ENCODE results near the gene ATR.

GRCh38 chr3:142459096-142459495, 119.4 kb downstream of the ATR start:
- TF ChIP-seq CTCF (conservative IDR thresholded peaks at IDR 0.05; ENCODE audit: low read depth, low read length) (no peak), POLR2A (IDR thresholded peaks at IDR 0.05; ENCODE audit: low read depth, low read length) (no peak), USF2 (IDR thresholded peaks at IDR 0.05; ENCODE audit: low read depth, low read length) (no peak), SMC3 (IDR thresholded peaks at IDR 0.05; ENCODE audit: low read depth, low read length) (no peak), RFX5 (IDR thresholded peaks at IDR 0.05; ENCODE audit: low read depth, low read length) (no peak), ELK1 (IDR thresholded peaks at IDR 0.05; ENCODE audit: borderline replicate concordance, low read depth, low read length) (no peak), CHD1 (IDR thresholded peaks at IDR 0.05; ENCODE audit: low read depth, low read length) (no peak), MXI1 (IDR thresholded peaks at IDR 0.05; ENCODE audit: borderline replicate concordance, low read depth, low read length) (no peak), CEBPB (IDR thresholded peaks at IDR 0.05; ENCODE audit: low read depth, low read length) (no peak), MAZ (IDR thresholded peaks at IDR 0.05; ENCODE audit: borderline replicate concordance, low read depth, low read length) (no peak), RAD21 (IDR thresholded peaks at IDR 0.05; ENCODE audit: low read length) (no peak), BHLHE40 (IDR thresholded peaks at IDR 0.05; ENCODE audit: low read depth, low read length) (no peak), FOS (IDR thresholded peaks at IDR 0.05; ENCODE audit: low read depth, low read length) (no peak)
